Suppressor macrophage (primary cell): ENCODE measurements around the gene RAB23.

ENCODE experiments used
- DNase-seq, 4 experiments: peaks; one replicate each; pipeline ENCODE4 v3.0.0-alpha.2; 2020 to 2022

RAB23 gene

GRCh38 chr6:57177545-57178265 lies 44.4 kb downstream of the RAB23 start:
- DNase-seq: no peak

DNA sequence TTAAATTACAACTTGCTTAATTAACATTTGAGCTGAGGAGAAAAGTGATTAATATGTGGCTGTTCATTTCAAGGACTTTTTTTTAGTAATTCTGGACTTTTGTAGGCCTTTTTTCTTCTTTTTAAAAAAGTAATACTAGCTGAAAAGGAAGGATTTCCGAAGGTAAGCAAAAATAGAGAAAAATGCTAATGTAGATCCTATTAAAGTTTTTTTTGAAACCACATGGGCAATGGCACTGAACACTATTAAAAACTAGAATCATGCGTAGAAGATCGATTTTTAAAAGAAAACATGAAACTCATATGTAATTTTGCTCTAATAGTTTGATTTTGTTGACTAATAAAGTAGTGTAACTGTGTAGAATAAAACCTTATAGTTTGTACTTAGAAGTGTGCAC lies 47.6 kb downstream of the RAB23 start:
- no peak for DNase-seq

DNA sequence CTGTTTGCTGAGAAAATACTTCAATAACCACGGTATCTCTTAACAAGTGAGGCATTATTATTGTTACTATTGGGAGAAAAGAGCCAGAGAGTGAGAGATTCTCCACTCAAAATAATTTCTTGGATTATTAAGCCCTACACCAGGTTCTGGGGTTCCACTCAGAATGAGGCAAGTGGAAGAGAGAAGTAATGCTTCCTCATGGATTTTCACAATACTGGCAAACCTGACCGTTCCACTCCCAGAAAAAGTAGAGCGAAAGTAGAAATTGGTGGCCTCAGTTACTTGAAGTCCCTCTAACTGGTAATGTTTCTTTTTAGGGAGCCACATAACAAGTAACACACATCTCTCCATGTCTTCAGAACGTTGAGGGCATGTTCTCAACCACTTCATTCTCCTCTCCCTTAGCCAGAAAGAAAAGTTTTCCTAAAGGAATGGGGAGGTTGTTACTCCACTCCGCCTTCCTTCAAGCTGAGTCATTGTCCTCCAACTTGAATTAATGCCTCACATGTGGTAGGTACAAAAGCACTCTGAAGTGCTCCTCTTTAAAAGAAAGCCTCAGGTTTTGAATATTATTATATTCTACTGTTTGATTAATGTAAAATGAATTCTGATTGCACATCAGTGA lies 48.1 kb downstream of the RAB23 start:
- DNase-seq: peak in 2 of 4 experiments; percentile 8 to 9

DNA sequence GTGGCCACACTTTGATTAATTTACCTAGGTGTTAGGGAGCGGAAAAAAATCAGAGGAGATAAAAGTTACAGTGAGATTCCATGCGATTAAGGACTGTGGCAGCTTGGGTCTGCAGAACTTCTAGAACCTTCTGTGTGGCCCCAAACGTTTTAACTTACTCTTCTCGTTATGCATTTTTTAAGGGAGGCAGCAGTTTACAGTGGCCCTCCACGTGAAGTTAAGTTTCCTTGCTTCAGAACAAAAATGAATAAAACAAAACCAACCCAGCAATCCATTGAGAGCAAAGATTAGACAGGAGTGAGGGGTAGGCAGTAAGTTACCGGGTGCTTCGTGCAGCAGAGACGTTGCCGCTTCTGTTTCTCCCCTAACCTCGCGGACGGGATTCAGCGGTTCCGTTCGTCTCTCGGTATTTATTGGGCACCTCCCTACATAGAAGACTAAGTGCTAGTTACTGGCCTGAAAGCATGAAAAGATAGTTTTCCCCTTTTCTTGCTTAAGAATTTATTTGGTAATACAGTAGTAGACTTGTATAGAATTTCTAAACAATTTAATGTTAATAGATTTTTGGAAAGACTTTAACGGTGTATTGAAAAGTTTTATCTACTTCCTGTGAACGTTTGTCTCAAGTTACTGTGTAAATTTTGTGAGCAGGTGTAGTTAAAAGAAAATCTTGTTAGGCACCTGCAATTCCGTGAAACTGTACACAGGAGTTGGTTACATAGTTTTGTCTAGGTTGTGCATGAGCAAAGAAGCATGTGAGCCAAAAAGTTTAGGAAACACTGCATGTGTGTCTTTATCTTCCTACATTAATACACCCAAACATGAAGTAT lies 48.8 kb downstream of the RAB23 start:
- peak; percentile 6 to 42 (median 24) for DNase-seq

DNA sequence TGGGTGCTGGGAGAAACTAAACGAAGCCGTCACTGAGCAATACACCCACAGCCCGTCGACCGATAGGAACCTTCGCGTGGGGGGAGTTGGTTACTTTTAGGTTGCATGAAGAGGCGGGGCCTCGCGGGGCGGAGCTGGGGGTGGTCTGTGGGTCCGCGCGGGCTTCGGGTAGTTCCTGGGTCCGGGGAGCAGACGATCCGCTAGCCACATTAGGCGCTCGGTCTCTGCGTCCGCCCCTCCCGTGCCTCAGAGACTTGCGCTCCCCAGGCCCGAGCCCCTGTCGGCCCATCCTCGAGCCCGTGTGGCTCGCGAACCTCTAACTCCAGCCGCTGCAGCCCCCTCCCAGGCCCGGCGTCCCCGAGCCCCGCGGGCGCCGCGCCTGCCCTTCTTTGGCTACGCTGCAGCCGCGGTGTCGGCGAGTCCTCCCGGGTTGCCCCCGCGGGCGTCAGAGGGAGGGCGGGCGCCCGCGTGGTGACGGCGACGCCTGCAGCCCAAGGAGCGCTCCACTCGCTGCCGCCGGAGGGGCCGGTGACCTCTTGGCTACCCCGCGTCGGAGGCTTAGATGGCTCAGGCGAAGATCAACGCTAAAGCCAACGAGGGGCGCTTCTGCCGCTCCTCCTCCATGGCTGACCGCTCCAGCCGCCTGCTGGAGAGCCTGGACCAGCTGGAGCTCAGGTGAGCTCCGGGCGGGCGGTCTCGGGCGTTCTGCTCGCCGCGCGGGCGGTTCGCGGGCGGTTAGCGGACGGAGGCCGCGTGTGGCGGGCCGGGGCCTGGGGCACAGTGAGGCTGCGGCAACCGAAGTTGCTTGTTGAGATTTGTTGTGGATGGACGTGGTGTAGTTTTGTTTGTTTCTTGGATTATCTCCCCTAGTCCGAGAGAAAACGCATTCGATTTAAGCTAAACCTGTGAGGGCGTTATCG lies 49.7 kb downstream of the RAB23 start, which contains the start of gene BAG2:
TSS of gene BAG2 (plus strand) at position 191 of the 920 bp plus-strand sequence. CDS start at position 563, 372 bp downstream.
- peak; percentile 87 to 93 (median 91) for DNase-seq

GRCh38 chr6:57165080-57165479 lies 57.0 kb downstream of the RAB23 start:
- no peak for DNase-seq

- DNase-seq: peak in 1 of 4 experiments; percentile 4
Measured at GRCh38 chr6:57163956-57164355, 58.2 kb downstream of the RAB23 start.

DNA sequence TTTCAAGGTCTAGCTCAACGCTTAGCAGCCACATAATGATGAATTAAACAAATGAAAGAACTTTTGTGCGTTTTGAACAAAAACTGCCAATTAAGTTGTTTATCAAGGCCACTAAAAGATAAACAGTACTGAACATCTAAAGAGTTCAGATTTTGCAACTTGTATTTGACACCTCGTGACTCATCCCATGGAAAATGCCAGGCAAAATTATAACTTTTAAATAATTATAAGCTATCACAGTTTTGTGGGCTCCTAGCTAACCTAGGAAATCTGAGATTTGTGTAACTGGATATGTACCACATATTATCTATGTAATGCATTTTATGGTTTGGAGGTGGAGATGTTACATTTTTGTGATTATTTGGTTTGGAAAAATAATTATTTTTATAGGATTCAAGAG lies 59.6 kb downstream of the RAB23 start:
- DNase-seq: no peak

- no peak for DNase-seq
Measured at GRCh38 chr6:57162028-57162427, 60.1 kb downstream of the RAB23 start.

DNA sequence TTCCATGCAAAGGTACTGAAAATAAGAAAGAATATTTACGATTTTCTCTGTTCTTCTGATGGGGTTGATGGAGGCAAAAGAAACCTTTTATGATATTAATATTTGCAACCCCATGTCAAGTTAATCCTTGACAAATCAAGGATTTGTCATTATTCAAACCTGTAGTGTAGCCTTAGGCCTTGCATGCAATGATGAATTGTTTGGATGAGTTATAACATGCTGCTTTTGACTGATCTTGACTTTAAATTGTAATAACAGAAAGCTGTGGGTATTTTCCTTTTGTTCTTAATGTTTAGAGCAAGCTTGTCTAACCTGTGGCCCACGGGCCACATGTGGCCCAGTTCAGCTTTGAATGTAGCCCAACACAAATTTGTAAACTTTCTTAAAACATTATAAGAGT lies 63.0 kb downstream of the RAB23 start:
- no peak for DNase-seq

GRCh38 chr6:57158658-57159057 lies 63.4 kb downstream of the RAB23 start:
- DNase-seq: no peak

DNA sequence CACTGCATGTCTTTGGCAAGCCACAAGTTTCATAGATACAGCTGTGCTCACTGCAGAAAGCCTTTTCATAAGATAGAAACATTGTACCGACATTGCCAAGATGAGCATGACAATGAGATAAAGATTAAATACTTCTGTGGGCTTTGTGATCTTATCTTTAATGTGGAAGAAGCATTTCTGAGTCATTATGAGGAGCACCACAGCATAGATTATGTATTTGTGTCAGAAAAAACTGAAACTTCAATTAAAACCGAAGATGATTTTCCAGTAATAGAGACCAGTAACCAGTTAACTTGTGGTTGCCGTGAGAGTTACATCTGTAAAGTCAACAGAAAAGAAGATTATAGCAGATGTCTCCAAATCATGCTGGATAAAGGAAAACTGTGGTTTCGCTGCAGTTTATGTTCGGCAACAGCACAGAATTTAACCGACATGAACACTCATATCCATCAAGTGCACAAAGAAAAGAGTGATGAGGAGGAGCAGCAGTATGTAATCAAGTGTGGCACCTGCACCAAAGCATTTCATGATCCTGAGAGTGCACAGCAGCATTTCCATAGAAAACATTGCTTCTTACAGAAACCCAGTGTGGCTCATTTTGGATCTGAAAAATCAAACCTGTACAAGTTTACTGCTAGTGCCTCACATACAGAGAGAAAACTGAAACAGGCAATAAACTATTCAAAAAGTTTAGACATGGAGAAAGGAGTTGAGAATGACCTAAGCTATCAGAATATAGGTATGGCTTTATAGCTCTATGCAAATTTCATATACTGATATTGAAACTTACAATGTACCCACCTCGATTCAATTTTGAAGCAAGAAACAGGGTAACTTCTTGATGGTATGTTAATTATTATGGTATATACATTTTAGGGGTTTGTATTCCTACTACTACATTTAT lies 73.9 kb downstream of the RAB23 start:
- no peak for DNase-seq

DNA sequence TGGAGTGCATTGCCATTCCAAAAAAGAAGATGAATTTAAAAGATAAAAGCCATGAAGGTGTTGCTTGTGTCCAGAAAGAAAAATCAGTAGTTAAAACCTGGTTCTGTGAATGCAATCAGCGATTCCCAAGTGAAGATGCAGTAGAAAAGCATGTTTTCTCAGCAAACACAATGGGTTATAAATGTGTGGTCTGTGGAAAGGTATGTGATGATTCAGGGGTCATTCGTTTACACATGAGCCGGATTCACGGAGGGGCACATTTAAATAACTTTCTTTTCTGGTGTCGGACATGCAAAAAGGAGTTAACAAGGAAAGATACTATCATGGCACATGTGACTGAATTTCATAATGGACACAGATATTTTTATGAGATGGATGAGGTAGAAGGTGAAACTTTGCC lies 74.7 kb downstream of the RAB23 start:
- no peak for DNase-seq

GRCh38 chr6:57143690-57144089 lies 78.4 kb downstream of the RAB23 start:
- DNase-seq: no peak

DNA sequence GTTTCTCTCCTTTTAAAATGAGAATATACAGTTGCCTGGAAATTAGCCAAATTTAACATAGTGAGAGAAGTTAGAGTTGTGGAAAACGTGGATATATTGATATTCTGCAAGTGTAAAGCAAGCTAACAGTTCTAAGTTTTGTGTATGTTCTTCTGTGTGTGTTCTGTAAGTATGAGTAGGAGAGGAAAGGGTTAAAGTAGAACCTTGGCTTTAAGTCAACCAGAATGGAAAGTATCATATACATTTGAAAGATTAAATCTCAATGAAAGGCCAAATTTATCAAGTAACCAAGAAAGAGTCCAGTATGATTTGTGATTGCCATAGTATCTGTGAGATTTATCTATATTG lies 80.0 kb downstream of the RAB23 start:
- no peak for DNase-seq

GRCh38 chr6:57141451-57142177 lies 80.5 kb downstream of the RAB23 start:
- DNase-seq: no peak

GRCh38 chr6:57138026-57138425 lies 84.1 kb downstream of the RAB23 start:
- no peak for DNase-seq

- DNase-seq: no peak
Measured at GRCh38 chr6:57137350-57137749, 84.8 kb downstream of the RAB23 start.
